Mucosa of stomach (tissue), 1 donor: Measurements from ENCODE around the gene SLC7A5.
"Not testable (repeated sequence)": the region's sequence is repeated elsewhere in the genome, so short reads cannot be mapped to it uniquely, and the experiment has no call there.

Experiments used
- H3K27me3 ChIP-seq: one replicate; pipeline ENCODE4 v1.7.0; 2013; ENCODE audit warnings: mild to moderate bottlenecking, low read length; ENCODE audit not compliant: control insufficient read depth, insufficient read depth
- H3K36me3 ChIP-seq: one replicate; pipeline ENCODE4 v1.7.0; 2013; ENCODE audit warnings: low read length; ENCODE audit not compliant: control insufficient read depth, insufficient read depth
- H3K4me1 ChIP-seq: one replicate; pipeline ENCODE4 v1.7.0; 2013; ENCODE audit warnings: mild to moderate bottlenecking, low read length; ENCODE audit not compliant: control insufficient read depth, insufficient read depth
- H3K4me3 ChIP-seq: one replicate; pipeline ENCODE4 v1.7.0; 2013; ENCODE audit warnings: low read length
- H3K9ac ChIP-seq: one replicate; pipeline ENCODE4 v1.7.0; 2013; ENCODE audit warnings: mild to moderate bottlenecking, low read length, moderate library complexity
- H3K9me3 ChIP-seq: one replicate; pipeline ENCODE4 v1.7.0; 2013; ENCODE audit warnings: mild to moderate bottlenecking, low read length, moderate library complexity; ENCODE audit not compliant: control insufficient read depth
- donor health status: Pancreatic carcinoma.

SLC7A5 gene

GRCh38 chr16:87897521-87898505, 28.5 kb upstream of the SLC7A5 start:
- no peaks in the 10 kb centered on the region for H3K4me1 ChIP-seq
- H3K36me3 ChIP-seq, result no peaks in the 10 kb centered on the region
- no peak overlapping the region for H3K9ac ChIP-seq
- no peak overlapping the region for H3K4me3 ChIP-seq
- H3K9me3 ChIP-seq, result no peaks in the 10 kb centered on the region
- H3K27me3 ChIP-seq, result no peaks in the 10 kb centered on the region

GRCh38 chr16:87896924-87897520, 27.7 kb upstream of the SLC7A5 start:
- not testable (repeated sequence) for H3K4me1 ChIP-seq, H3K4me3 ChIP-seq

GRCh38 chr16:87896176-87896890, 27.0 kb upstream of the SLC7A5 start:
- H3K36me3 ChIP-seq, H3K4me1 ChIP-seq, H3K9me3 ChIP-seq, H3K9ac ChIP-seq, H3K27me3 ChIP-seq, H3K4me3 ChIP-seq: not testable (repeated sequence)

More at GRCh38 chr16:87896924-87897520, 27.7 kb upstream of the SLC7A5 start:
- not testable (repeated sequence) for H3K36me3 ChIP-seq, H3K9me3 ChIP-seq, H3K27me3 ChIP-seq, H3K9ac ChIP-seq

- H3K36me3 ChIP-seq, result no peaks in the 10 kb centered on the region
- H3K4me1 ChIP-seq, result no peaks in the 10 kb centered on the region
- no peak overlapping the region for H3K9ac ChIP-seq
- H3K4me3 ChIP-seq, result no peak overlapping the region
- H3K9me3 ChIP-seq, result no peaks in the 10 kb centered on the region
- no peaks in the 10 kb centered on the region for H3K27me3 ChIP-seq
Measured at GRCh38 chr16:87895641-87896141, 26.4 kb upstream of the SLC7A5 start.

GRCh38 chr16:87894005-87894404, 24.7 kb upstream of the SLC7A5 start:
- not testable (repeated sequence) for H3K4me1 ChIP-seq, H3K9ac ChIP-seq, H3K27me3 ChIP-seq, H3K36me3 ChIP-seq, H3K9me3 ChIP-seq, H3K4me3 ChIP-seq

DNA sequence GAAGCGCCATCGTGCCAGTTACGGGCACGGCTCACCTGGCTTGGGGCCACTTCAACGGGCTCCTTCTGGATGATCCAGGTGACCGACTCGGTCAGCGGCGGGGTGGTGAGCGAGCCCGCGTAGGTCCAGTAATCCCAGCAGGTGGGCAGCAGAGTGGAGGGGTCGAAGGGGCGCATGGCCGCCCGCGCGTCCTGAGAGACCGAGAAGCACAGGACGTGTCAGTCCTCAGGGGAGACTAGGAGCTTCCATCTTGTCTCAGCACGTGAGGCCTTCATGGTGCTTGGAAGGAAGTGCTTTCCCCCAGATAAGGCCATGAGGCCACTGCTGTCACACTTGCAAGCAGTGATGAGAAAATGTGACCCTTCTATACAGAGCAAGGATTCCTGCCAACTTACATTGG, 22.5 kb upstream of the SLC7A5 start:
- no peaks in the 10 kb centered on the region for H3K36me3 ChIP-seq
- H3K4me3 ChIP-seq, result no peak overlapping the region
- no peaks in the 10 kb centered on the region for H3K27me3 ChIP-seq
- no peaks in the 10 kb centered on the region for H3K9me3 ChIP-seq
- H3K9ac ChIP-seq, result no peak overlapping the region
- no peaks in the 10 kb centered on the region for H3K4me1 ChIP-seq

- H3K9me3 ChIP-seq, H3K9ac ChIP-seq, H3K4me3 ChIP-seq, H3K36me3 ChIP-seq, H3K27me3 ChIP-seq, H3K4me1 ChIP-seq: not testable (repeated sequence)
Measured at GRCh38 chr16:87889762-87890161, 20.5 kb upstream of the SLC7A5 start.

DNA sequence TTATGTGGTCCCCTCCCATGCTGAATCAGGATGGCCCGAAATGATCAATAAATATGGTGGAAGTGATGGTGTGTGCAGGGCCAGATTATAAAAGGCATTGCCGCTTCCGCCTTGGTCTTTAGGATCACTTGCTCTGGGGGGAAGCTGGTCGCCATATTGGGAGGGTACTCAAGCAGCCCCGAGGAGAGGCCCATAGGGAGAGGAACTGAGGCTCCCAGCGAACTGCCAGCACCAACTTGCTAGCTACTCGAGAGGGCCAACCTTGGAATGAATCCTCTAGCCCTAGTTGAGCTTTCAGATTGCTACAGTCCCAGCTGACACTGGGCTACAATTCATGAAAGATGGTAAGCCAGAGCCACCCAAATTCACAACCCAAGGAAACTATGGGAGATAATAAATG, 19.0 kb upstream of the SLC7A5 start:
- not testable (repeated sequence) for H3K4me1 ChIP-seq, H3K27me3 ChIP-seq, H3K9ac ChIP-seq, H3K9me3 ChIP-seq, H3K4me3 ChIP-seq, H3K36me3 ChIP-seq

DNA sequence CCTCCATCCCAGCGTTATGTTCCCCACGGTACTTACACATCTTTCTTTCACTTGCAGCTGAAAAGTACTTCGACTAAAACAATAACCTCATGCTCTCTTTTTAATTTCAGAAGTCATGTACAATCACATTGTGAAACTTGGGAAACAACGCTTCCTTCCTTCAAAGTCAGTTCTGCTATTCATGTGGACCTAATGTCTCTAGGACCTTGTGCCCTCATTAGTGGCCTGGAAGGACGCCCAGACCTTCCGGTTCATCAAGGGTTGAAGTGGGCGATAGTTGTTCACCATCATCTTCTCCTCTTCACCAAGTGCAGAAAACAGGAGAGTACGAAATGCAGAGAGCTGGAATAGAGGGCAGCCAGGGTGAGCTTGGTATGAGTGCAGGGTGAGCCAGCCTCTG, 18.6 kb upstream of the SLC7A5 start:
- H3K9me3 ChIP-seq, H3K36me3 ChIP-seq, H3K27me3 ChIP-seq, H3K4me1 ChIP-seq, H3K4me3 ChIP-seq, H3K9ac ChIP-seq: not testable (repeated sequence)

DNA sequence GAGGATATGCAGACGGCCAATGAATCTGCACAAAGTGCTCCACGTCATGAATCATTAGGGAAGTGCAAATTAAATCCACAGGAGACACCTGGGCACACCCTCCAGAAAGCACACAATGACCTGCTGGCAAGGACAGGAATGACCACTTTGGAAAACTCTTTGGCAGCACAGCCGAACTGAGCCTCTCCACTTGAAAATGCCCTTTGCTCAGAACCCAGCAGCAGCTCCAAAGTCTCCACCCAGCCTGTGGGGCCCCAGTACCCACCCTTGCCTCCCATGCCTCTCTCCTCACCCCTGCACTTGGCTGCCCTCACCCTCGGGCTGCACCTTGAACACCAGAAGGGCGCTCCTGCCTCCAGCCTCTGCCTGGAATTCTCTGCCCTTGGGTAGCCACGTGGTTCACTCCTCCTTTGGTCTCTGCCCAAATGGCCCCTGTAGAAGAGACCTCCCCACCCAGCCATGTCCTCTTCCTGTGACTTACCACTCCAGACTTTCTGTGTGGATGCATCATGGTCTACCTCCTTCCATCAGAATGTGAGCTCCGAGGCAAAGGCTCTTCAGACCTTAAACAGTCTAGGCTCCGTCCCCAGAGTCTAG, 16.2 kb upstream of the SLC7A5 start:
- peaks cover 15% of the 10 kb centered on the region for H3K4me1 ChIP-seq
- peaks cover 11% of the 10 kb centered on the region for H3K27me3 ChIP-seq
- H3K4me3 ChIP-seq, H3K9ac ChIP-seq, H3K36me3 ChIP-seq, H3K9me3 ChIP-seq: not testable (repeated sequence)

- no peaks in the 10 kb centered on the region for H3K9me3 ChIP-seq
- H3K4me3 ChIP-seq, result no peak overlapping the region
- H3K27me3 ChIP-seq, result peaks cover 15% of the 10 kb centered on the region
- no peak overlapping the region for H3K9ac ChIP-seq
- no peaks in the 10 kb centered on the region for H3K36me3 ChIP-seq
- H3K4me1 ChIP-seq, result peaks cover 15% of the 10 kb centered on the region
Measured at GRCh38 chr16:87882436-87883019, 13.2 kb upstream of the SLC7A5 start.
